ENCODE data around the gene GARIN5B.

DNA sequence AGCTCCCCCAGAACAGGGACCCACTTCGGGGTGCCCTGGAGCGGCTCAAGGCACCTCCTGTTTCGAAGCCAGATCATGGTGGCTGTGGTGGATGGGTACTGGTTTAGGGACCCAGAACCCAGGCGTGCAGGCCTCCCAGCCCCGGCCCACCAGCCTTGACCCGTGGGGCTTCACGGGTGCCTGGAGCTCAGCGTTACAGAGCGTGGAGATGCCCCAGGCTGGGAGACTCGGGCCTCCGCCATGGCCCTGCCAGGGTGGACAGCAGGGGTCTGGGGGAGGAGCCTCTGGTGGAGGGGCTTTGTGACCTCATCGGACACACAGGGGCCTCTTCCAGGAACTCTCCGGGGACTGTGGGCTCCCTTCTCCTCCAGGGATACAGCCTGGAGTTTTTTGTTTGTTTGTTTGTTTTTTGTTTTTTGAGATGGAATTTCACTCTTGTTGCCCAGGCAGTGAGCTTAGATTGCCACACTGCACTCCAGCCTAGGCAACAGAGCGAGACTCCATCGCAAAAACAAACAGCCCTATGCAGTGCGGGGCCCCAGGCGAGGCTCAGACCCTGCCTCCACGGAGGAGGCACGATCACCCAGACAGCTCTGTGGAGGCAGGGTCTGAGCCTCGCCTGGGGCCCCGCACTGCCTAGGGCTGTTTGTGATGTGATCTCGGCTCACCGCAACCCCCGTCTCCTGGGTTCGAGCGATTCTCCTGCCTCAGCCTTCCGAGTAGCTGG lies at the start of gene GARIN5B:
- TF ChIP-seq, protein P1, sequence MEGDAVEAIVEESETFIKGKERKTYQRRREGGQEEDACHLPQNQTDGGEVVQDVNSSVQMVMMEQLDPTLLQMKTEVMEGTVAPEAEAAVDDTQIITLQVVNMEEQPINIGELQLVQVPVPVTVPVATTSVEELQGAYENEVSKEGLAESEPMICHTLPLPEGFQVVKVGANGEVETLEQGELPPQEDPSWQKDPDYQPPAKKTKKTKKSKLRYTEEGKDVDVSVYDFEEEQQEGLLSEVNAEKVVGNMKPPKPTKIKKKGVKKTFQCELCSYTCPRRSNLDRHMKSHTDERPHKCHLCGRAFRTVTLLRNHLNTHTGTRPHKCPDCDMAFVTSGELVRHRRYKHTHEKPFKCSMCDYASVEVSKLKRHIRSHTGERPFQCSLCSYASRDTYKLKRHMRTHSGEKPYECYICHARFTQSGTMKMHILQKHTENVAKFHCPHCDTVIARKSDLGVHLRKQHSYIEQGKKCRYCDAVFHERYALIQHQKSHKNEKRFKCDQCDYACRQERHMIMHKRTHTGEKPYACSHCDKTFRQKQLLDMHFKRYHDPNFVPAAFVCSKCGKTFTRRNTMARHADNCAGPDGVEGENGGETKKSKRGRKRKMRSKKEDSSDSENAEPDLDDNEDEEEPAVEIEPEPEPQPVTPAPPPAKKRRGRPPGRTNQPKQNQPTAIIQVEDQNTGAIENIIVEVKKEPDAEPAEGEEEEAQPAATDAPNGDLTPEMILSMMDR (IDR thresholded peaks at IDR 0.05) = no peak
- TF ChIP-seq POLR2A (IDR thresholded peaks at IDR 0.05) = no peak
